ENCODE results near the gene TTC39B. TPM values are rescaled to one million over a fixed set of nuclear protein-coding genes. Genes with fewer than 3 reads are reported as not detected.
"Not testable (repeated sequence)": the region's sequence is repeated elsewhere in the genome, so short reads cannot be mapped to it uniquely, and the experiment has no call there.

TTC39B gene
- total RNA-seq, 1 experiment from 2014 or later: 6.0 TPM

GRCh38 chr9:15235658-15236057, 71.4 kb downstream of the TTC39B start:
- TF ChIP-seq CTCF (IDR thresholded peaks at IDR 0.05; ENCODE audit: unreplicated experiment): no peak
- Mint-ChIP-seq H3K4me3 (ENCODE audit: low read depth, unreplicated experiment) (no peak overlapping the region), H3K4me1 (ENCODE audit: low read depth, unreplicated experiment) (no peaks in the 10 kb centered on the region), H3K27ac (ENCODE audit: unreplicated experiment) (no peak overlapping the region), H3K9me3 (ENCODE audit: low read depth, unreplicated experiment) (peaks cover 7% of the 10 kb centered on the region), H3K27me3 (ENCODE audit: unreplicated experiment) (no peaks in the 10 kb centered on the region), H3K36me3 (ENCODE audit: insufficient read depth, unreplicated experiment) (no peaks in the 10 kb centered on the region)
- CTCF ChIA-PET: no interaction called here
- no peak for DNase-seq
- BruUV-seq (replicated peaks): no TSS peak
- intact Hi-C loops (cut with micrococcal nuclease; ENCODE audit: unreplicated experiment): no loop called here

- H3K9me3 Mint-ChIP-seq (ENCODE audit: low read depth, unreplicated experiment); intact Hi-C loops (cut with micrococcal nuclease; ENCODE audit: unreplicated experiment); BruUV-seq (replicated peaks); H3K27me3 Mint-ChIP-seq (ENCODE audit: unreplicated experiment); H3K27ac Mint-ChIP-seq (ENCODE audit: unreplicated experiment); H3K4me1 Mint-ChIP-seq (ENCODE audit: low read depth, unreplicated experiment); H3K4me3 Mint-ChIP-seq (ENCODE audit: low read depth, unreplicated experiment); CTCF ChIA-PET; H3K36me3 Mint-ChIP-seq (ENCODE audit: insufficient read depth, unreplicated experiment); DNase-seq: not testable (repeated sequence)
These were observed 73.0 kb downstream of the TTC39B start for GRCh38 chr9:15233941-15234490.

GRCh38 chr9:15232706-15233280, 74.2 kb downstream of the TTC39B start:
- H3K27me3 Mint-ChIP-seq (ENCODE audit: unreplicated experiment); H3K36me3 Mint-ChIP-seq (ENCODE audit: insufficient read depth, unreplicated experiment); H3K27ac Mint-ChIP-seq (ENCODE audit: unreplicated experiment); BruUV-seq (replicated peaks); intact Hi-C loops (cut with micrococcal nuclease; ENCODE audit: unreplicated experiment); H3K9me3 Mint-ChIP-seq (ENCODE audit: low read depth, unreplicated experiment); H3K4me1 Mint-ChIP-seq (ENCODE audit: low read depth, unreplicated experiment); CTCF ChIA-PET; DNase-seq; H3K4me3 Mint-ChIP-seq (ENCODE audit: low read depth, unreplicated experiment): not testable (repeated sequence)

GRCh38 chr9:15231788-15232635, 75.0 kb downstream of the TTC39B start:
- intact Hi-C loops (cut with micrococcal nuclease; ENCODE audit: unreplicated experiment): no loop called here
- no TSS peak for BruUV-seq (replicated peaks)
- no peak for DNase-seq
- H3K9me3 Mint-ChIP-seq (ENCODE audit: low read depth, unreplicated experiment): peaks cover 5% of the 10 kb centered on the region
- H3K4me1 Mint-ChIP-seq (ENCODE audit: low read depth, unreplicated experiment): no peaks in the 10 kb centered on the region
- H3K4me3 Mint-ChIP-seq (ENCODE audit: low read depth, unreplicated experiment): no peak overlapping the region
- CTCF ChIA-PET: interaction anchor here (1.1 kb wide), 1 partner anchor 10 kb away, joined by 3 read pairs; no protein-coding TSS in a partner anchor
- H3K27ac Mint-ChIP-seq (ENCODE audit: unreplicated experiment): no peak overlapping the region
- H3K27me3 Mint-ChIP-seq (ENCODE audit: unreplicated experiment): no peaks in the 10 kb centered on the region
- peak; percentile 30 for TF ChIP-seq CTCF (IDR thresholded peaks at IDR 0.05; ENCODE audit: unreplicated experiment)
- H3K36me3 Mint-ChIP-seq (ENCODE audit: insufficient read depth, unreplicated experiment): no peaks in the 10 kb centered on the region

GRCh38 chr9:15229409-15229808, 77.6 kb downstream of the TTC39B start:
- CTCF ChIA-PET: interaction anchor here (0.6 kb wide), 1 partner anchor 160 kb away, joined by 3 read pairs; no protein-coding TSS in a partner anchor
- DNase-seq: no peak
- BruUV-seq (replicated peaks): no TSS peak
- Mint-ChIP-seq H3K36me3 (ENCODE audit: insufficient read depth, unreplicated experiment) (no peaks in the 10 kb centered on the region), H3K27me3 (ENCODE audit: unreplicated experiment) (no peaks in the 10 kb centered on the region), H3K9me3 (ENCODE audit: low read depth, unreplicated experiment) (peaks cover 2% of the 10 kb centered on the region), H3K4me1 (ENCODE audit: low read depth, unreplicated experiment) (no peaks in the 10 kb centered on the region), H3K4me3 (ENCODE audit: low read depth, unreplicated experiment) (no peak overlapping the region), H3K27ac (ENCODE audit: unreplicated experiment) (no peak overlapping the region)
- intact Hi-C loops (cut with micrococcal nuclease; ENCODE audit: unreplicated experiment): no loop called here
- TF ChIP-seq CTCF (IDR thresholded peaks at IDR 0.05; ENCODE audit: unreplicated experiment): no peak

Measured in Calu3 (cell line).